ELF-1 (cell line): ENCODE measurements around the gene IMPG1.

Experiments
- DNase-seq: peaks from one replicate; pipeline ENCODE4 v3.0.0-alpha.2; 2016; ENCODE audit warnings: low read depth, low spot score

The IMPG1 gene, protein sequence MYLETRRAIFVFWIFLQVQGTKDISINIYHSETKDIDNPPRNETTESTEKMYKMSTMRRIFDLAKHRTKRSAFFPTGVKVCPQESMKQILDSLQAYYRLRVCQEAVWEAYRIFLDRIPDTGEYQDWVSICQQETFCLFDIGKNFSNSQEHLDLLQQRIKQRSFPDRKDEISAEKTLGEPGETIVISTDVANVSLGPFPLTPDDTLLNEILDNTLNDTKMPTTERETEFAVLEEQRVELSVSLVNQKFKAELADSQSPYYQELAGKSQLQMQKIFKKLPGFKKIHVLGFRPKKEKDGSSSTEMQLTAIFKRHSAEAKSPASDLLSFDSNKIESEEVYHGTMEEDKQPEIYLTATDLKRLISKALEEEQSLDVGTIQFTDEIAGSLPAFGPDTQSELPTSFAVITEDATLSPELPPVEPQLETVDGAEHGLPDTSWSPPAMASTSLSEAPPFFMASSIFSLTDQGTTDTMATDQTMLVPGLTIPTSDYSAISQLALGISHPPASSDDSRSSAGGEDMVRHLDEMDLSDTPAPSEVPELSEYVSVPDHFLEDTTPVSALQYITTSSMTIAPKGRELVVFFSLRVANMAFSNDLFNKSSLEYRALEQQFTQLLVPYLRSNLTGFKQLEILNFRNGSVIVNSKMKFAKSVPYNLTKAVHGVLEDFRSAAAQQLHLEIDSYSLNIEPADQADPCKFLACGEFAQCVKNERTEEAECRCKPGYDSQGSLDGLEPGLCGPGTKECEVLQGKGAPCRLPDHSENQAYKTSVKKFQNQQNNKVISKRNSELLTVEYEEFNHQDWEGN

DNA sequence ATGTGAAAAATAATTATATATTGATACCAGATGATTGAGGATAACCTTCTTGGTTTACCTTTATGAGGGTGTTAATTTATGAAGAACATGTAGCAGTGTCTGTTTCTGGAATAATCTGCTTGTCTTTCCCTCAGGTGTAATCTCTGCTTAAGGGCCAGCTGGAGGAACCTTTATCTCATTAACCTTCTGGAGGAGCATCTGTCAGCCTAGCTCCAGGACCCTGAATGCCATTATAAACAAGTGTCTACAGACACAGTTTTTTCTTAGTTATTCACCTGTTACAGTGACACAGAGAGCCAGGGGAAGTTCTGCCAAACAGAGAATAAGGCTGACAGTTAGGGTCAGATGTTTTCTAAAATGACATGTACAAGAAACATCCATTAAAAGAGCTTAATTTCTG lies at the start of gene IMPG1:
Gene IMPG1, minus strand, starts transcription at position 101 of the 400 bp plus-strand sequence. CDS start 174 bp downstream, outside the sequence.
- no peak for DNase-seq

- peak; percentile 40 for DNase-seq
These were observed 47.8 kb upstream of the IMPG1 start for GRCh38 chr6:76120302-76120701.

DNA sequence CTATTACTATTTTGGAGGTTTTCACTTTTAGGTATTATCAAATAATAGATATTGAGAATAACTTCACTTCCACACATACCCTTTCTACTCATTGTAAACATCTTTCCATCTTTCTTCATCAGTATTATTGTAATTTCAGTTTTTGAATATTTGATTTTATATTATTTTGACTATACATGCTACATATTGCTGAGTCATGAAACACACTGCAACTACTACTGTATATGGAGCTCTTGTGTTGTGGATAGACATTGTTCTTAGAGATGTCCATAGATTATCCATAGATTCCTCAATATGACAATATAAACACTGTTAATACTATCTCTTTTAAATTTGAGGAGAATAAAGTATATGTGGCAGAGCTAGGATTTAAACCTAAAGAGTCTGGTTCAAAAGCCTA lies 819 bp upstream of the IMPG1 start:
- DNase-seq: no peak

DNA sequence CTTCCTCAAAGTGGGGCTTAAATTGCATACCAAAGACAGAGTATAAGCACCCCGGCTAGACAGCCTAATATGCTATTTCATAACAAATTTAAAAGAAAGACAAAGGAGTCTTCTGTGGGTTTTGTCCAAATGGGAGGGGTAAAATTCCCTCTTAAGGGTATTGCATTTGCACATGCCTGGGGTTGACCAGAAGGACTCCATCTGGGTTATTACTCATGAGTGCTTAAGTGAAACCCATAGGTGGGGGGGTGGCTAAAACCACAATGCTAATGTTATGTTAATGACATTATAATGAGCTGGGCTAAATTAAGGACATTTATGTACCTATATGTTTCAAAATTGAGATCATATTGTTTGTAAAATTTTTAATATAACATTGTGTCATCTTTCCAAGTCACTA lies 15.0 kb downstream of the IMPG1 start:
- DNase-seq: no peak

DNA sequence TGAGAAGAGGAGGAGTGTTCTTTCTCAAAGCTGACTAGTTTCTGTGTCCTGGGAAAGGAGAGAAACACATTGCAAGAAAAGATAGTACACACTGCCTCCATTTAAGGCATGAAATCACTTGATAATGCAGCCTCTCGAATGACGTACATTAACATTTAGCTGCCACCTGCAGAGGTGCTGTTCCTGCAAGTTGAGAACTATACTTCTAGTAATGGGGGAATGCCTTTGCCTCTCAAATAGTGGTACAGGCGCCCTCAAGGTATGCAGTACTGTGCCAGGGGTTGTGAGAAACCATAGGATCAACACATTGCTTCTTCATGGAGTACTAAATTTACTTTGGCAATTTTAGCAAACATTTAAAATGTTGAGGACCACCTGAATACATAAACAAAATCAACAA lies 20.1 kb downstream of the IMPG1 start:
- DNase-seq: no peak

- peak; percentile 11 for DNase-seq
These were observed 28.8 kb downstream of the IMPG1 start for GRCh38 chr6:76043690-76044089.

DNA sequence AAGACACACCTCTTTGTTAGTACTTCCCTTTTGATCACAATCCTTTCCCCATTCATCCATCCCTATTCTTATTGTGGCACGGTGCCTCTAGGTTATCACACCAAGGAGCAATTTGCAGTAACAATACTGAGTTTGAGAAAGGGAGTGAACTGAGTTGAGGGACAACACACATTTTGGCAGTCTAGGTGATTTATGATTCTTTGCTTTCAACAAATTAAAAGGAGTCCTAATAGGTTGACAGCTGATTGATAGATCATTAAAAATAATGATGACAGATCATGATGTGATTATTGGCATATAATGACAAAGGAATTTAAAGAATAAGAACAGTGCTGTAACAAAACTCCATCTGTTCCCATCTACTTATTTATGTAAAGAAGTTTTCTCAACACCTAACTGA lies 36.7 kb downstream of the IMPG1 start:
- no peak for DNase-seq

DNA sequence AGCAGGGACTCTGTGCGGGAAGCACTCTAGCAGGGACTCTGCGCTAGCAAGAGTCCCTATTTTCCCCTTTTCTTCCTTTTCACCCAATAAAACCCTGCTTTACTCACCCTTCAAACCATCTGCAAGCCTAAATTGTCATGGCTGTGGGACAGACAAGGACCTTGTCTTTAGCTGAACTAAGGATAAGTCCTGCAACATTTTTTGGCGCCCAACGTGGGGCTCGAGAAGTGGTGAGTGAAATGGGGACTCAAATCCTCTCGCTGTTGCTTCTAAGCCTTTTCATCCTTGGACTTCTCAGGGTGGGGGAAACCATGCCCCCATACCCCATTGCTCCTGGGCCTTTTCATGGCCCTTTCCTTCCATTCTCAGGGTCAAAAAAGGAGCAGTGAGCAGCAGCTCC lies 46.4 kb downstream of the IMPG1 start:
- no peak for DNase-seq

DNA sequence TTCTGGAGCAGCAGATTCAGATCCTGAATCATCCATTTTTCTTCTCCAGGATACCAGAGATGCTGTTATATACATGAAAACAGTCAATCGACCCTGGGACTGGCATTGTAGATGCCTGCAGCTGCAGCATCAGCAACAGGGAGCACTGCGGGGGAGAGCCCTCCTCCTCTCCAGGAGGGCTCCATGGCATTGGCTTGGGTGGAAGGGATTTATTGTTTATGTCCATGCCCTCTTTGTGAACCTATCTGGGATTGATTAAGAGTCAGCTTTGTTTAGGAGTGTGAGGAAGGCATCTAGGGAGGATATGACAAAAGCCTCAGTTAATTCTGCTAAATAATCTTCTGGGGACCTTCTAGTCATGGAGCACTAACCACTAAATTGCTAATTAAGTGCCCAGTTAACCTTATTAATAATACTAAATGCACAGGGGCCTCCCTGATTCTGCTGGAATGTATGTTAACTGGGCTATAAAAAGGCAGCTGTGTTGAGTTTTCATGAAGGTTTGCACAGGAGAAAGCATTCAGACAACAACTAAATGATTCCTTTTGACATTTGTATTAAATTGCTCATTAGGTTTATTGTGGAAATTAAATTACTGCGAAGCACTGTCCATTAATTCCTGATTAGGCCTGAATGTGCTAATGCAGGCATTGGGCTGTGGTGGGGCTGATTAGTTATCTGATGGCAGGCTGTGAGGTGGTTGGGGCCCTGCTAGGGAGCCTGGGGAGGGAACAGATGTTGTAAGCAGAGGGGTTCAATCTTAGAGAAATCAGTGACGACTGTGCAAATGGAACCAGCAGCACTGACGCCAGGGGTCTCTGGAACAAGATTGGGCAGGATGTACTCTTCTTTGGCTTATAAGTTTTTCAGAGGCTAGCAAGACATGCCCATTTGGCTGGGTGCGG lies 57.6 kb downstream of the IMPG1 start:
- no peak for DNase-seq

- no peak for DNase-seq
These were observed 68.3 kb downstream of the IMPG1 start for GRCh38 chr6:76004202-76004601.

DNA sequence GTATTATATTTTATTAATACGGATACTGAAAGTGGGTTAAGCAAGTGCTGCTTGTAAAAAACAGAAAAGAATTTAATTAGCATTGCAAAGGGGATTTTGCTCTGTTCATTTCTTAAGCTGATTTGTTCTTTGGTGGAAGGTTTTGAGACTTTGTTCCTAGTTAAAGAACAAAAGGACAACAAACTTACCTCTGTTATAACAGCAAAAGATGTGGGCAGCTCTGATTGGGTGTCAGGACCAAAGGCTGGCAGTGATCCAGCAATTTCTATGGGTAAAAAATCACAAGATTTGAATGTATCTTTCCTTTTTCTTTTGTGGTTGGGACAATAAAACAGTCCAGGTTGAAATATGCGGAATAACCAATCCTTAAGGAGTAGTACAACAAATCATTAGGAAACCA lies 68.8 kb downstream of the IMPG1 start:
- DNase-seq: no peak

DNA sequence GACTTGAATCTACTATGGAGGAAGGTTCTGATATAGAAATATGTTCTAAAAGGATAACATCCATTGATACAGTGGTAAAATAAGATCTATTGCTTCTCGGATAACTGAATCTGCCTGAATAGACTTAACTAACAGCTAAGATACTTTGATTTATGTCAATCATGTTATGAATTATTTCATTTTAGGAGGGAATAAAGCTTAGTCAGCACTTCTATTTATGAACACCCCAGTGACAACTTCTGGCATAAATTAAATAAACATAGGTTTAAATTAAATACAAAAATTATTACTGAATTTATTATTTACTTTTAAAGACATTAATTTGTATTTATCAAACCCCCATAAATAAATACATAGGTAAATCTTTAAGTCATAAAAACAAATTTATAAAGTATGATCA lies 69.3 kb downstream of the IMPG1 start:
- no peak for DNase-seq

DNA sequence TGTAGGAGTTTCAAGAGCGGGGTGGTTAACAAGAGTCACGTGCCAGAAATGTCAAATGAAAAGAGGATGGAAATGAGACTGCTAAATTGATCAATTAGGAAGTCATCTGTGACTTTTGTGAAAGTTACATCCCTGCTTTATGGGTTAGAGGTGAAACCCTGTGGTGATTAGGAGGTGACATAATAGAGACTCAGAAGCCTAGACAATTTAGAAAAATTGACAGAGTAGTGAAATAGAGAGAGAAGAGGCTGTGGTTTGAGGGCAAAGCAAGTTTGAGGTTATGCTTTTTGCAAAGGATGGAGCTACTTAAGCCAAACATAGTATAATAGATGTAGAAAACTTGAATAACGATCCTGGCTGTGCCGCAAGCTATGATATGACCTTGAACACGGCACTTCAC lies 71.8 kb downstream of the IMPG1 start:
- no peak for DNase-seq

DNA sequence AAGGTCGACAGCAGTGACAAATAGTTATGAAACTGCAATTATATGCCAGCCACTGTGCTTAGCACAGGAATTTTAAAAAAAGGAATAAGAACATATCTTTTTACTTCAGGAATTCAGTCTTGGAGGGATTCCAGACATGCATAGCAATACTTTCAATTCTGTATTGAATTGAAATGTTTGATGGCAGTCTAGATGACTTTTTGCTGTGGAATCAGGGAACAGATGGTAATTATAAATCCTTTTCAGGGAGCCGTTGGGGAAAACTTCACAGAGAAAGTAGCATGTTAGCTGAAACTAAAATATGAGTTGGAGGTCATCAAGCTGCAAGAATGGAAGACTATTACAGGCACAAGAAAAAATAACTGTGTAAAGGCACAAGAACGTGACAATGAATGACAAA lies 74.8 kb downstream of the IMPG1 start:
- DNase-seq: no peak

DNA sequence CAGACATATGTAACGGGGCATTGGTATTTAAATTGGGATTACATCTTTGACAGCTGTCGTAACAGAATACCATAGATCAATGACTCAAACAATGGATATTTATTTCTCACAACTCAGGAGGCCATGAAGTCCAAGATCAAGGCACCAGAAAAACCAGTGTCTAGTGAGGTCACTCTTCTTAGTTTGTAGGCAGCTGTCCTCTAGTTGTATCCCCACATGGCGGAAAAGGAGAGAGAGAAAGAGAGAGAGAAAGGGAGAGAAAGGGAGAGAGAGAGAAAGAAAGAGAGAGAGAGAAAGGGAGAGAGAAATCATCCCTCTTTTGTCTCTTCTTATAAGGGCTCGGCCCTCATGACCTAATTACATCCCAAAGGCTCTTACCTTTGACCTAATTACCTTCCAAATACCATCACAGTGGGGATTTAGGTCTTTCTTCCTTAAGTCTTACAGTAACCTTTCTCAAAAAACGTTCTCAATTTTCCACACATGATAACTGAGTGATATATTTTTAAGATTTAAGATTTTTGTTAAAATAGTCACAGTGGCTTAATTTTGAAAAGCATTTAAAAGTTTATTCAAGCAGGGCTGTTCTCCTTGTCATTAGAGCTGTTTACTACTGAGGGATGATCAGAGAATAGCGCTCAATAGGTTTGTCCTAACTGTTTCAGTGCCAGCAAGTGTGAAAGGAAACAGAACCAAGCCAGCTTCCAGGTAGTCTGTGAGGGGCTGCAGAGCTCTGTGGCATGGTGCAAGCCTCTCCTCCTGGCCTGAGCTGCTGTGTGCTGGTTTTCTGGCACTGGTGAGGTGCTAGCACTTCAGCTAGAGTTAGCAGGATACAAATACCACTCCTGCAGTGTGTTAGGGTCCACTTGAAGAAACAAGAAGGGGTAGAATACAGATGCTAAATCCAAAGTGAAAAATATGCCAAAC lies 79.0 kb downstream of the IMPG1 start:
- DNase-seq: peak; percentile 46

DNA sequence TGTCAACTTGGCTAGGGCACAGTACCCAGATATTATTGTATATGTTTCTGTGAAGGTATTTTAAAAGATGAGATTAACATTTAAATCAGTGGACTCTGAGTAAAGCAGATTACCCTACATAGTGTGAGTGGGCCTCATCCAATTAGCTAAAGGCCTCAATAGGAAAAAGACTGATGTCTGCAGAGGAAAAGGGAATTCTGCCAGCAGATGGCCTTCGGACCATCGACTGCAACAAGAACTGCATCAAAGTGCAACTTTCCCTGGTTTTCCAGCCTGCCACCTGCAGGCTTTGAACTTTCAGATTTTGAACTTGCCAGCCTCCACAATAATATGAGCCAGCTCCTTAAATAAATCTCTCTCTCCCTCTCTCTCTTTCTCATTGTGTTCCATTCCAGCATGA lies 80.5 kb downstream of the IMPG1 start:
- DNase-seq: no peak

DNA sequence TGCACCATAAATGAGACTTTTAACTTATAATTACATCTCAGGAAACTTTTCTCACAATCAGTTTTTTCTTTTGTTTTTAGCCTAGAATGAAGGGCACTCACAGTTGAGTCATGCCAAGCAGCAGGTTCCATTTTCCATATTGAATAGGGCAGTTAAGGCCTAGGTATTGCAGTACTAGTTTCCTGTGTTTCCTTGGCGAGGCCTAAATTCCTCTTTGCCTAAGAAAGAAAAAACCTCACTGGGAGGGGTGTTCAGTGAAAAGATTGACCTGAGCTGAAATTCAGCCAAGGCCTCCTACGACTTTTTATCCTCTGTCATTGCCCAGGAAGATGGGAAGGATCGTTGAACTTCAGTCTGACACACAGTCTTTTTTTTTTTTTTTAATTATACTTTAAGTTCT lies 85.5 kb downstream of the IMPG1 start:
- no peak for DNase-seq

DNA sequence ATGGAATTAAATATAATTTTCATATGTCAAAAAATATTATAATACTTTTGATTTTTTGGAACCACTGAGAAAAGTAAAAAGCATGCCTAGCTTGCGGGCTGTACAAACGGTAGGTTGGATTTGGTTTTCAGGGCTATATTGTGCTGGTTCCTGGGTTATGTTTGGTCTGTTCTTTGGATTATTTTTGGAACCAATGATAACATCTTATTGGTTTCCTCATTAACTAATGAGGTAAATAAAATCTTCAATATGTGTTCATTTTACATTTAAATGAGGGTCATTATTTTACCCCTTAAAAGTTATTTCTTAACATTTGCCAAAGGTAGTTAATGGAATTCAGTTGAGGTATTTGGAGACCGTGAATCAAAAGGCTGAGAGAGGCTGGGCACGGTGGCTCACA lies 96.6 kb downstream of the IMPG1 start:
- DNase-seq: no peak

- no peak for DNase-seq
These were observed 102.4 kb downstream of the IMPG1 start for GRCh38 chr6:75970093-75970492.

- DNase-seq: no peak
These were observed 104.3 kb downstream of the IMPG1 start for GRCh38 chr6:75968143-75968542.

DNA sequence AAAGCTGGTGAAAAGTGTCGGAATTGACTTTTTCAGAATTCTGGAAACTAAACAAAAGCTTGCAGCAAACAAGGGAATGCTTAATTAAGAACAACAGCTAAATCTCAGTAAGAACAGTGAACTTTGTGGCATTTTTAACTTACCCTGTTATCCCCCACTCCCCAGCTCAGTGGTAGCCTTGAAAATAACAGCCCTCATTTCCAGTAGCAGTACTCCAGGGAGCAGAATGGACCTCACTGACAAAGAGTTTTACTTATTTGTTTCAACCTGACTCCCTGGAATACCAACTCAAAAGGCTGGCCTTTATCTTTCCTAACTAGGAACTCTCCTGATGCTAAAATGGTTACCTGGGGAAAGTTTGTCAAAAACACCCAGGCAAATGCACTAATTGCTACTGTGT lies 108.9 kb downstream of the IMPG1 start:
- DNase-seq: no peak
